ENCODE results near the gene PCNX4. TPM values are rescaled to one million over a fixed set of nuclear protein-coding genes. Genes with fewer than 3 reads are reported as not detected.

Gene PCNX4
- total RNA-seq, 1 experiment from 2014 or later, result 65.1 TPM

DNA sequence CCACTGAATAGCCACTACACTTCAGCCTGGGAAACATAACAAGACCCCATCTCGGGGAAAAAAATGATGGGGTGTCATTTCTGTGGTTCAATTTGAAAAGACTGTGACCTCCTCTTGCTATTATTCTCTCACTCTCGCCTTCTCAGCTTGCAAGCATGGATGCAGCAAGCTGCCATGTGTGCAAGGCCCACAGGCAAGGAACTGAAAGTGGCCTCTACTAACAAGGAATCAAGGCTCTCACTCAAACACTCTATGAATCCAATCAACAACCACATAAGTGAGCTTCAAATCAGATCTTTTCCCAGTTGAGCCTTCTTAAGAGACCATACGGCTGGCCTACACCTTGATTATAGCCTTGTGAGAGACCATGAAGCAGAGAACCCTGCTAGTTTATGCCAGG lies 91.4 kb downstream of the PCNX4 start:
- H3K27ac ChIP-seq, result no peak overlapping the region
- POLR2A ChIA-PET (ENCODE audit: unreplicated experiment), result no interaction called here

DNA sequence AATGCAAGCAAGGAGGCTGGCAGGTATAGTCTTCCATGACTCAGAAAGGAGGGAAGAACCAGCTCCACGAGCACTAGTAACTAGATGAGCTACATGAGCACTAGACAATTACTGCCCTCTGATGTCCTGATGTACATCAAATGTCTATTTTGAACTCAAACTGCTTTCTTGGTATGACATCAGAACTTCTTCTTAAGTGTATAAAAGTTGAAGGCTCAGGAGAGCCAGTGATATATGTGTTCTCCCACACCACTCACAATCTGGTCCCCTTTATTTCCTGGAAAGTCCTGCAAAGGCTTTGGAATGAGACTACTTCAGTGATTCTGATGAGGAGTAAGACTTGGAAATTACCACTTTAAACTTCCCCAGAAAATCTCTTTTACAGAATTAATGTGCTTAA lies 92.0 kb downstream of the PCNX4 start:
- BruUV-seq (replicated peaks), result no TSS peak
- H3K4me2 ChIP-seq, result peak overlapping the region; percentile 77
- no peaks in the 10 kb centered on the region for H3F3A ChIP-seq (ENCODE audit: insufficient read depth, low read depth)
- no peaks in the 10 kb centered on the region for H3K79me2 ChIP-seq (ENCODE audit: low read depth)
- H2AFZ ChIP-seq, result peak overlapping the region; percentile 52
- no peaks in the 10 kb centered on the region for H3K36me3 ChIP-seq (ENCODE audit: low read depth)
- DNase-seq, result no peak
- no peaks in the 10 kb centered on the region for H4K20me1 ChIP-seq (ENCODE audit: insufficient read depth)
- intact Hi-C loops (cut with micrococcal nuclease; ENCODE audit: unreplicated experiment), result loop anchor here (1.0 to 10.0 kb wide), 7 partner anchors 119 to 1156 kb away; no protein-coding TSS in a partner anchor
- POLR2A ChIA-PET (ENCODE audit: unreplicated experiment), result interaction anchor here (0.6 kb wide), 2 partner anchors 64 to 65 kb away, joined by 4 to 6 read pairs; partner anchors contain the start of gene PPM1A
- peaks cover 10% of the 10 kb centered on the region; the same call in 1 of the 2 replicates for H3K4me1 ChIP-seq (replicated peaks; ENCODE audit: insufficient read depth)
- CTCF ChIA-PET, result interaction anchor here (0.5 to 2.2 kb wide), 6 partner anchors 55 to 1683 kb away, joined by 3 to 11 read pairs (median 8); no protein-coding TSS in a partner anchor
- no peaks in the 10 kb centered on the region for H3K27me3 ChIP-seq (ENCODE audit: insufficient read depth, low read depth)
- peak overlapping the region; percentile 55 for H3K4me3 ChIP-seq
- H3K9me2 ChIP-seq (ENCODE audit: insufficient read depth), result no peaks in the 10 kb centered on the region
- H3K27ac ChIP-seq, result 0 out of 2 replicates have a peak overlapping the region, but pooled peaks have one; percentile 6
- TF ChIP-seq, protein P1, sequence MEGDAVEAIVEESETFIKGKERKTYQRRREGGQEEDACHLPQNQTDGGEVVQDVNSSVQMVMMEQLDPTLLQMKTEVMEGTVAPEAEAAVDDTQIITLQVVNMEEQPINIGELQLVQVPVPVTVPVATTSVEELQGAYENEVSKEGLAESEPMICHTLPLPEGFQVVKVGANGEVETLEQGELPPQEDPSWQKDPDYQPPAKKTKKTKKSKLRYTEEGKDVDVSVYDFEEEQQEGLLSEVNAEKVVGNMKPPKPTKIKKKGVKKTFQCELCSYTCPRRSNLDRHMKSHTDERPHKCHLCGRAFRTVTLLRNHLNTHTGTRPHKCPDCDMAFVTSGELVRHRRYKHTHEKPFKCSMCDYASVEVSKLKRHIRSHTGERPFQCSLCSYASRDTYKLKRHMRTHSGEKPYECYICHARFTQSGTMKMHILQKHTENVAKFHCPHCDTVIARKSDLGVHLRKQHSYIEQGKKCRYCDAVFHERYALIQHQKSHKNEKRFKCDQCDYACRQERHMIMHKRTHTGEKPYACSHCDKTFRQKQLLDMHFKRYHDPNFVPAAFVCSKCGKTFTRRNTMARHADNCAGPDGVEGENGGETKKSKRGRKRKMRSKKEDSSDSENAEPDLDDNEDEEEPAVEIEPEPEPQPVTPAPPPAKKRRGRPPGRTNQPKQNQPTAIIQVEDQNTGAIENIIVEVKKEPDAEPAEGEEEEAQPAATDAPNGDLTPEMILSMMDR (conservative IDR thresholded peaks at IDR 0.05), result no peak
- TF ChIP-seq EZH2 (IDR thresholded peaks at IDR 0.05; ENCODE audit: low read depth), result no peak
- H3K9me3 ChIP-seq (ENCODE audit: insufficient read depth, low read depth), result no peaks in the 10 kb centered on the region

More for the DNA sequence above, 91.4 kb downstream of the PCNX4 start:
- CTCF ChIA-PET, result interaction anchor here (0.9 to 2.2 kb wide), 5 partner anchors 116 to 1682 kb away, joined by 3 to 11 read pairs (median 8); no protein-coding TSS in a partner anchor
- TF ChIP-seq, protein P1 (conservative IDR thresholded peaks at IDR 0.05), result no peak
- TF ChIP-seq EZH2 (IDR thresholded peaks at IDR 0.05; ENCODE audit: low read depth), result no peak
- Histone ChIP-seq H2AFZ (no peak overlapping the region), H3K4me2 (no peak overlapping the region), H3K9me2 (ENCODE audit: insufficient read depth) (no peaks in the 10 kb centered on the region), H3K4me1 (replicated peaks; ENCODE audit: insufficient read depth) (peaks cover 10% of the 10 kb centered on the region; the same call in 1 of the 2 replicates), H3K27me3 (ENCODE audit: insufficient read depth, low read depth) (no peaks in the 10 kb centered on the region), H3K4me3 (no peak overlapping the region), H3K9me3 (ENCODE audit: insufficient read depth, low read depth) (peaks cover 5% of the 10 kb centered on the region), H3K36me3 (ENCODE audit: low read depth) (no peaks in the 10 kb centered on the region), H3K79me2 (ENCODE audit: low read depth) (no peaks in the 10 kb centered on the region), H3F3A (ENCODE audit: insufficient read depth, low read depth) (no peaks in the 10 kb centered on the region), H4K20me1 (ENCODE audit: insufficient read depth) (no peaks in the 10 kb centered on the region)
- no TSS peak for BruUV-seq (replicated peaks)
- intact Hi-C loops (cut with micrococcal nuclease; ENCODE audit: unreplicated experiment), result loop anchor here (5.0 to 10.0 kb wide), 4 partner anchors 149 to 1156 kb away; no protein-coding TSS in a partner anchor
- DNase-seq, result no peak

DNA sequence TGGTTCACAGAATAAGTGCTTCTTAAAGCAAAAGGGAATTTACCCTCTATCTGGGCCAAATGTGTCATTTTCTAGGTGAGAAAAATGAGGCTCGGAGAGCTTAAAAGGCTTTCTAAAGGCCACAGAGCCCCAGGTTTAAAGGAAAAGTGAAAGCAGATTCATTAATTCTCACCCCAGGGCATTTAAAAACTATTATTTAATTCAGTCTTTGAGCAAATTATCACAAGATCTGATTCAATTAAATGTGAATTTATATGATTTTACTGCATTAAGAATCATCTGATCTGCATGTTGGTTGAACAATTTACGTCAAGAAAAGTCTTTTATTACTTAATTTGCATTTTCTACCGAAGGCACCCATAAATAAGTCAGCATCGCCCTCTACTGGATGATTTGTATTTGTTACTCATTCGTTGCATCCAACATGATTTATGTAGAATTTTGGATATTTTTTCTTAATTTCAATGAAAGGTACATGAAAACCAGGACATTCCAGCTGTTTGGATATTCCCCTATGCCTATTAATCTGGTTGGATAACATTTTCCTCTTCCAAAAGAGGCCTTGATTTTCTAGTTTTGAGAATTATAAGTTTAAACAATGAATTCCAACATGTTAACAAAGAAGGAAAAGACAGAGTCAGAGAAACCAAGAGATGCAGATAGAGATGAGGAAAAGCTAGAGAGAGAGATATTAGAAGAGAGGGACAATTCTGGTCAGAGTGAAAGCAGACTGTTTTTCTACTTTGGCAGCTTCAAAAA lies 92.6 kb downstream of the PCNX4 start:
- BruUV-seq (replicated peaks), result no TSS peak
- H3K27ac ChIP-seq, result 0 out of 2 replicates have a peak overlapping the region, but pooled peaks have one; percentile 6
- POLR2A ChIA-PET (ENCODE audit: unreplicated experiment), result interaction anchor here (0.6 to 0.8 kb wide), 3 partner anchors 23 to 65 kb away, joined by 4 to 8 read pairs (median 6); partner anchors contain the start of gene PPM1A

More for the DNA sequence above, 92.6 kb downstream of the PCNX4 start:
- no peaks in the 10 kb centered on the region for H3F3A ChIP-seq (ENCODE audit: insufficient read depth, low read depth)
- no peaks in the 10 kb centered on the region for H3K27me3 ChIP-seq (ENCODE audit: insufficient read depth, low read depth)
- peak overlapping the region; percentile 77 for H3K4me2 ChIP-seq
- intact Hi-C loops (cut with micrococcal nuclease; ENCODE audit: unreplicated experiment), result loop anchor here (1.0 to 10.0 kb wide), 7 partner anchors 120 to 1157 kb away; no protein-coding TSS in a partner anchor
- peaks cover 10% of the 10 kb centered on the region; the same call in 1 of the 2 replicates for H3K4me1 ChIP-seq (replicated peaks; ENCODE audit: insufficient read depth)
- no peak for TF ChIP-seq EZH2 (IDR thresholded peaks at IDR 0.05; ENCODE audit: low read depth)
- TF ChIP-seq, protein P1 (conservative IDR thresholded peaks at IDR 0.05), result peak; percentile 96
- peak overlapping the region; percentile 52 for H2AFZ ChIP-seq
- H3K79me2 ChIP-seq (ENCODE audit: low read depth), result no peaks in the 10 kb centered on the region
- H3K36me3 ChIP-seq (ENCODE audit: low read depth), result no peaks in the 10 kb centered on the region
- no peaks in the 10 kb centered on the region for H3K9me2 ChIP-seq (ENCODE audit: insufficient read depth)
- no peaks in the 10 kb centered on the region for H3K9me3 ChIP-seq (ENCODE audit: insufficient read depth, low read depth)
- CTCF ChIA-PET, result interaction anchor here (0.5 to 2.2 kb wide), 7 partner anchors 55 to 1683 kb away, joined by 3 to 11 read pairs (median 8); partner anchors contain the start of gene SIX1
- no peaks in the 10 kb centered on the region for H4K20me1 ChIP-seq (ENCODE audit: insufficient read depth)
- H3K4me3 ChIP-seq, result peak overlapping the region; percentile 55
- peak in 1 of 2 experiments; percentile 61 for DNase-seq

Measured in PC-9 (cell line).